GM19238 (cell line): ENCODE measurements around the gene ACP4.
"Not testable (repeated sequence)": the region's sequence is repeated elsewhere in the genome, so short reads cannot be mapped to it uniquely, and the experiment has no call there.

ENCODE experiments used
- DNase-seq: peaks from one replicate; pipeline ENCODE4 v3.0.0; 2011; ENCODE audit warnings: low spot score; ENCODE audit not compliant: insufficient read length

The ACP4 gene, protein sequence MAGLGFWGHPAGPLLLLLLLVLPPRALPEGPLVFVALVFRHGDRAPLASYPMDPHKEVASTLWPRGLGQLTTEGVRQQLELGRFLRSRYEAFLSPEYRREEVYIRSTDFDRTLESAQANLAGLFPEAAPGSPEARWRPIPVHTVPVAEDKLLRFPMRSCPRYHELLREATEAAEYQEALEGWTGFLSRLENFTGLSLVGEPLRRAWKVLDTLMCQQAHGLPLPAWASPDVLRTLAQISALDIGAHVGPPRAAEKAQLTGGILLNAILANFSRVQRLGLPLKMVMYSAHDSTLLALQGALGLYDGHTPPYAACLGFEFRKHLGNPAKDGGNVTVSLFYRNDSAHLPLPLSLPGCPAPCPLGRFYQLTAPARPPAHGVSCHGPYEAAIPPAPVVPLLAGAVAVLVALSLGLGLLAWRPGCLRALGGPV

DNA sequence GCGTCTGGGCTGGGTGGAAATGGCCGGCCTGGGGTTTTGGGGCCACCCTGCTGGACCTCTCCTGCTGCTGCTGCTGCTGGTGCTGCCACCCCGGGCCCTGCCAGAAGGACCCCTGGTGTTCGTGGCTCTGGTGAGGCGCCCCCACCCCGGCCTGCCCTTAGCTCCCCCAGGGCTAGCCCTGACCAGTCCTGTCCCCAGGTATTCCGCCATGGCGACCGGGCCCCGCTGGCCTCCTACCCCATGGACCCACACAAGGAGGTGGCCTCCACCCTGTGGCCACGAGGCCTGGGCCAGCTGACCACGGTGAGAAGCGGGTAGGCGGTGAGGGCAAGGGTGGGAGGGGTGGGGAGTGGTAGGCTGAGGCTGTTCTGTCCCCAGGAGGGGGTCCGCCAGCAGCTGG, at the start of gene ACP4:
ACP4 (plus strand) TSS at position 20 of the 400 bp plus-strand sequence; CDS start at position 20, 0 bp downstream.
- no peak for DNase-seq

DNA sequence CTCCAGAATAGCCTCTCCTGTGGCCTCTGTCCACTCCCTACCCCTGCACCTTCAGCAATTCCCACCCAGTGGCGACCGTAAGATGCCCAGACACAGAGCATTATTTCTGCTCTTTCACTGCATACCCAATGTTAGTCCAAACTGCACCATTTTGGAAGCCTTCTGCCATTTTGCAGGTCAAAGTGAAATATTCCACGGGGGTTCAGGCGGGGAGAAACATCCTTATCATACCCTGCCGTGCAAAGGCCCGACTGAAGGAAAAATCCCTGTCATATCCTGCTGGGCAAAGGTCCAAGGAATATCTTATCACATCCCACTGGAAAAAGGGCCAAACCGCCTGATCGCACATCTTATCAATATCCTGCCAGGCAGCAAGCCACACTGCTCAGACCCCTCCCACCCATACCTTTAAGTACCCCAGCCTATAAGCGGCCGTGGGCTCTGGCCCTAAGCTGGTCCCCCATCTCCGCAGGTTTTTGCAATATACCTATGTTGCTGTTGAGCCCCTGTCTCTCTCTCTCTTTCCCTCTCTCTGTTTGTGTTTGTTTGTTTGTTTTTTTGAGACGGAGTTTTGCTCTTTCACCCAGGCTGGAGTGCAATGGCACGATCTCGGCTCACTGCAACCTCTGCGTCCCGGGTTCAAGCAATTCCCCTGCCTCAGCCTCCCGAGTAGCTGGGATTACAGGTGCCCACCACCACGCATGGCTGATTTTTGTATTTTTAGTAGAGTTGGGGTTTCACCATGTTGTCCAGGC, 48.9 kb upstream of the ACP4 start:
- no peak for DNase-seq

DNA sequence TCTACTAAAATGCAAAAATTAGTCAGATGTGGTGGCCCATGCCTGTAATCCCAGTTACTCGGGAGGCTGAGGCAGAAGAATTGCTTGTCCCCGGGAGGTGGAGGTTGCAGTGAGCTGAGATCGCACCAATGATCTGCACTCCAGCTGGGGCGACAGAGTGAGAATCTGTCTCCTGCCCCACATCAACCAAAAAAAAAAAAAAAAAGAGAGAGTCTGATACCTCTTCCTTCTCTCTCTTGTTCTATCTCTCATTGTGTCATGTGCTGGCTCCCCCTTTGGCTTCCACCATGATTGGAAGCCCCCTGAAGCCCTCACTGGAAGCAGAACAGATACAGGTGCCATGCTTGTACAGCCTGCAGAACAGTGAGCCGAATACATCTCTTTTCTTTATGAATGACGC, 46.7 kb upstream of the ACP4 start:
- no peak for DNase-seq

DNA sequence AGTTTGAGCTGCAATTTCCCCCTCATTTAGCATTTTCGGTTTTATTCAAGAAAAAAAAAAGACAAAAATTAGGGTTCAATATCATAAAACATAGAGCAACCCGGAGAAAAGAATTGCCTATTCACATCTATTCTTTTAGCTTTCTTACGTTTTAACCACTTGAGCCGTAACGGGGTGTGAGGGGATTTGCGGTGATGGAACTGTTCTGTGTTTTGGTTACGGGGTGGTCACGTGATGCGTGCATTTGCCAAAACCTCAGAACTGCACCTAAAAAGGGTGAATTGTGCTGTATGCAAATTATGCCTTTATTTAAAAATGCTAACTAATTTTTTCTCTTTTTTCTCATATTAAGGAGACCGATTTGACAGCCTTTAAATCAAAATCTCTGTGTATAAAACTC, 45.0 kb upstream of the ACP4 start:
- no peak for DNase-seq

DNA sequence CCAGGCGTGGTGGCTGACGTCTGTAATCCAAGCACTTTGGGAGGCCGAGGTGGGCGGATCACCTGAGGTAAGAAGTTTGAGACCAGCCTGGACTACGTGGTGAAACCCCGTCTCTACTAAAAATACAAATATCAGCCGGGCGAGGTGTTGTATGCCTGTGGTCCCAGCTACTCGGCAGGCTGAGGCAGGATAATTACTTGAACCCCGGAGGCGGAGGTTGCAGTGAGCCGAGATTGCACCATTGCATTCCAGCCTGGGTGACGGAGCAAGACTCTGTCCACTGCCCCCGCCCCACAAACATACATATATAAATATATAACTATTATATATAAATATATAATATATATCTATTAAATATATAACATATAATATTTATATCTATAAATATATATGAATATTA, 43.1 kb upstream of the ACP4 start:
- DNase-seq: not testable (repeated sequence)

DNA sequence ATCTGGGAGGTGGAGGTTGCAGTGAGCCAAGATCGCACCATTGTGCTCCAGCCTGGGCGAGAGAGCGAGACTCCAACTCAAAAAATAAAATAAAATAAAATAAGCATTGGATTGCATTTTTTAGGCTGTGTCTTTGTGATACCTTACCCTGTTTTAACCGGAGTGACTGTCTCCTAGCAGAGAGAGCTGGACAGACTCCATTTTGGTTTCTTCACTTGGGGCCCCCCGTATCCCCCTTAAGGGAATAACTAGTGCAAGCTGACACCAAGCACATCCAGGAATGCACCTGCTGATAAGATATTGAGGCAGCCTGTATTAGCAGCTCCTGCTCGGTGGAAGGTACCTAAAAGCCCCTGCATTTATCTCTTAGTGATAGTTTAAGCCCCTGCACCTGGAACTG, 40.7 kb upstream of the ACP4 start:
- no peak for DNase-seq

DNA sequence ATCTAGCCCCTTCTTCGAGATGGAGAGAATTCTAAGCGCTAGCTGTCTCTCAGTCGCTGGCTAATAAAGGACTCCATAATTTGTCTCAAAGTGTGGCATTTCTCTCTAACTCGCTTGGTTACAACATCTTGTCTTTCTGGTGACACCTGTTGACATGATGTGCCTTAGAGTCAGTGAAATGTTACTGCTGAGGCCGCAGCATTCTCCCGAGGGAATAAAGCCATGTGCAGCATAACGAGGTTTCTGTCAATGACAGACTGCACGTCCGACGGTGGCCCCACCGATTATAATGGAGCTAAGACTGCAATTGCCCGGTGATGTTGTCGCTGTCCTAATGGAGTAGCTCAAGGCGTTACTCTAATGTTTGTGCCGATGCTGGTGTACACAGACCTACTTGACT, 40.2 kb upstream of the ACP4 start:
- DNase-seq: no peak

DNA sequence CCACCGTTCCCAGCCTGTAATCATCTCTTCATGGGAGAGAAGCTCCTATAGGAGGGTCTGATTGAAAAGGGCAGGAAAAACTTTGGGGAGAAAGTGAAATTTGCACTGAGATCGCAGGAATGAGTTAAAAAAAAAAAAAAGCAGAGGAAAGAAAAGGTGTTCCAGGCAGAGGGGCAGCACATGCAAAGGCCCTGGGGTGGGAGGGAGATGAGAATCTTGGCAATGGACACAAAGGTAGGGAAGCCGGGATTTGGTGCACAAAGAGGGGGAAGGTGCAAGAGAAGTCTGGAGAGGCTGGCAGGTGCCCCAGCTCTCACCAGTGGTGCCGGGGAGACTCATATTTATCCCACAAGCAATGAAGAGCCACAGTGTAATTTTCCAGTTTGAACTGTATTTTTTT, 36.3 kb upstream of the ACP4 start:
- DNase-seq: no peak

DNA sequence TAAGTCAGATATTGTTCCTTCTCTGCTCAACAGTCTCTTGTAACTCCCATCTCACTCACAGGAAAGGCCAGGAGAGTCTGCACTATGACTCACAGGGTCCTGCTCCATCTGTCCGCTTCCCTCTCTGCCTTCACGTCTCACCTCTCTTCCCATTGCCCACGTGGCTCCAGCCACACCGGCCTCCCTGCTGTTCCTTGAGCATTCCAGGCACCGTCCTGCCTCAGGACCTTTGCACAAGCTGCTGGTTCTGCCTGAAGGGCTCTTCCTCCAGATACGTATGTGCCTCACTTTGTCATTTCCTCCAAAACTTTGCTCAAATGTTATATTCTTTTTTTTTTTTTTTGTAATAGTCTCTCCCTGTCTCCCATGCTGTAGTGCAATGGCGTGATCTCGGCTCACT, 34.0 kb upstream of the ACP4 start:
- not testable (repeated sequence) for DNase-seq

DNA sequence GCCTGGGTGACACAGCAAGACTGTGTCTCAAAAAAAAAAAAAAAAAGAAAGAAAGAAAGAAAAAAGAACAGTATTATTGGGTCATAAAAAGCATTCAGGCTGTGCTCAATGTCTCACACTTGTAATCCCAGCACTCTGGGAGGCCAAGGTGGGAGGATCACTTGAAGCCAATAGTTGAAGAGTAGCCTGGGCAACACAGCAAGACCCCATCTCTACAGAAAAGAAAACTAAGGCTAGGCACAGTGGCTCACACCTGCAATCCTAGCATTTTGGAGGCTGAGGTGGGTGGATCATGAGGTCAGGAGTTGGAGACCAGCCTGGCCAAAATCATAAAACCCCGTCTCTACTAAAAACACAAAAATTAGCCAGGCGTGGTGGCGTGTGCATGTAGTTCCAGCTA, 32.6 kb upstream of the ACP4 start:
- not testable (repeated sequence) for DNase-seq

DNA sequence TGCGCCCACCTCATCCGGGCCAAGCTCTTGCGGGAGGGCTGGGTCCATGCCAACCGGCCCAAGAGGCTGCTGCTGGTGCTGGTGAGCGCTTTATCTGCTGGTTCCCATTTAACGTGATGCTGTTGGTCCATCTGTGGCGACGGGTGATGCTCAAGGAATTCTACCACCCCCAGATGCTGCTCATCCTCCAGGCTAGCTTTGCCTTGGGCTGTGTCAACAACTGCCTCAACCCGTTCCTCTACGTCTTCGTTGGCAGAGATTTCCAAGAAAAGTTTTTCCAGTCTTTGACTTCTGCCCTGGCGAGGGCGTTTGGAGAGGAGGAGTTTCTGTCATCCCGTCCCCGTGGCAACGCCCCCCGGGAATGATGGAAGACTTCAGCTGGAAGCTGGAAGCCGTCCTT, 31.1 kb upstream of the ACP4 start:
- not testable (repeated sequence) for DNase-seq

DNA sequence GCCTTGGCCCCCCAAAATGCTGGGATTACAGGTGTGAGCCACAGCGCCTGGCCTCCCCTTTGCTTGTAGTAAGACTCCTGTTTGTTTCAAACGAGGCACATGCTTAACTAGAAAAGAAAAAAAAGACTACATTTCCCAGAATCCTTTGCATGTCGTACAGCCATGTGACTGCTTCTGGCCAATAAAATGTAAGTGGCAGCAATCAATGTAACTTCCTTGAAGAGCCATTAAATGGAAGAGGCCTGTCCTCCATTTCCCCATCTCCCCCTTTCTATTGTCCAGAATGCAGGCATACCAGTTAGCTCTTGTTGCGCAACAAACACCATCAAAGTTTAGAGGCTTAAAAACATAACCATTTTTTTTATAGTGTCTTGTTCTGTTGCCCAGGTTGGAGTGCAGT, 30.3 kb upstream of the ACP4 start:
- no peak for DNase-seq

DNA sequence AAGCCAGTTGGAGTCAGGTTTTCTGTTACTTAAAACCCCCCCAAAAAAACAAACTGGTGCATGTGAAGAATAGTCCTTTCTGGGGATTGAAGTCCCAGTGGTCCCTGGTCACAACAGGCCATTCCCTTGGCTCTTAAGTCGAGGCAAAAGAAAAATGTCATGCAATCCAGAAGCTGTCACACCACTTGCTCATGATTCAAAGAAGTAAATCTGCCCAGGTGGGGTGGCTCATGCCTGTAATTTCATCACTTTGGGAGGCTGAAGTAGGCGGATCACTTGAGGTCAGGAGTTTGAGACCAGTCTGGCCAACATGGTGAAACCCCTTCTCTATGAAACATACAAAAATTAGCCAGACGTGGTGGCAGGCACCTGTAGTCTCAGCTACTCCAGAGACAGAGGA, 28.7 kb upstream of the ACP4 start:
- not testable (repeated sequence) for DNase-seq

DNA sequence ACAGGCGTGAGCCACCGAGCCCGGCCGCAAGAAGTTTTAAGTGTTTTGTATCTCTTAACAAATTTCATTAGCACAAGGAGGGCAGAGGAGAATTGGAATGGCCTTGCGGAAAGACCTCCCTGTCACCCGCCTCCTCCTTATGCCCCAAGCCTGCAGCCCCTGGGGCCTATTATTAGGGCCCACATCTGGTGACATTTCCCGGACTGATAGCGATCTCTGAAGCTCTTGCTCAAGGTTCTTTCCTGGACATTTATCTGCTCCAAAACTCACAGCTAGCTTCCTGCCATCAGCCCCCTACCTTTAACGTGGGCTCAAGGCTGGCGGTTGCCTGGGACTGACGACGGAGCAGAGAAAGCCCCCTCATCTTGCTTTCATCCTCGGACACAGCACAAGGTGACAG, 26.7 kb upstream of the ACP4 start:
- DNase-seq: not testable (repeated sequence)

DNA sequence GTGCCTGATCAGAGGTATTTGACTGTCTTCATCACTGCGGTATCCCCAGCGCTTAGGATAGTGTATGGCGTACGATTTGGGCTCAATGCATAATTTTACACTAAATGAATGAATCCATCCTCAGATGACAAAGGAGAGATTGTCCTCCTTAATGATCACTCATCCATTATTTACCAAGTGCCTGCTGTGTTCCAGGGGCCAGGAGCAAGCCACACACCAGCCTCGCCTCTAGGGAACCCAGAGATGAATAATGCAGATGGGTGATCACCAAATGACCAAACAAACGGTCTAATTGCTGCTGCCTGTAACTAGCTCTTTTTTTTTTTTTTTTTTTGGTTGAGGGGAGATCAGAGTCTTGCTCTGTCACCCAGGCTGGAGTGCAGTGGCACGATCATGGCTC, 25.8 kb upstream of the ACP4 start:
- no peak for DNase-seq

DNA sequence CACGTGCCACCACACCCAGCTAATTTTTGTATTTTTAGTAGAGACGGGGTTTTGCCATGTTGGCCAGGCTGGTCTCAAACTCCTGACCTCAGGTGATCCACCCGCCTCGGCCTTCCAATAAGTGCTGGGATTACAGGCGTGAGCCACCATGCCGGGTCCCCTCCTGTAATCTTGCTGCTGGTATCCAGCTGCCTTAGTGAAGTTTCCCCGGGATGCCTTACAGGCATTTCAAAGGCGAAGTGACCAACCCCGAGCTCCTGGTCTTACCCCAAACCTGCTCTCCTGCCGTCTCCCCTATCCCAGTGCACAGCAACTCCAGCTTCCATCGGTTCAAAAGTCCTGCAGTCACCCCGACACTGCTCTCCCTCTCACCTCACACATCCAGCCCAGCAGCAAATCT, 23.5 kb upstream of the ACP4 start:
- DNase-seq: not testable (repeated sequence)

DNA sequence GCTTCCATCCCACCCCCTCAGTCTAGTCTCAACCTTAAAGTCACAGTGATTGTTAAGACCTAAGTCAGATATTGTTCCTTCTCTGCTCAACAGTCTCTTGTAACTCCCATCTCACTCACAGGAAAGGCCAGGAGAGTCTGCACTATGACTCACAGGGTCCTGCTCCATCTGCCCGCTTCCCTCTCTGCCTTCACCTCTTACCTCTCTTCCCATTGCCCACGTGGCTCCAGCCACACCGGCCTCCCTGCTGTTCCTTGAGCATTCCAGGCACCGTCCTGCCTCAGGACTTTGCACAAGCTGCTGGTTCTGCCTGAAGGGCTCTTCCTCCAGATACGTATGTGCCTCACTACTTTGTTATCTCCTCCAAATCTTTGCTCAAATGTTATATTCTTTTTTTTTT, 23.0 kb upstream of the ACP4 start:
- DNase-seq: not testable (repeated sequence)

DNA sequence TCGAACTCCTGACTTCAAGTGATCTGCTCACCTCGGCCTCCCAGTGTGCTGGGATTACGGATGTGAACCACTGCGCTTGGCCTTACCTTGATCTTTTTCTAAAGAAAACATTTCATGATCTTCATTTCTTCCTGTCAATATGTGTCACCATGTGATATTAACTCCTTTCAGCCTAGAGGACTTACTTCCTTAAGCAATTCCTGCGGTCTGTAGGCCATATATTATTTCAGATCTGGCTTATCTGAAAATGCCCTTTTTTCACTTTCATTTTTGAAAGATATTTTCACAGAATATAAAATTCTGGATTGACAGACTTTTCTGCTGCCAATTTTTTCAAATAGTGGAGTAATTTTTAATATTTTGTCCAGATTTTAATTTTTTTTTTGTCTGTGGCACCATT, 21.9 kb upstream of the ACP4 start:
- DNase-seq: no peak

DNA sequence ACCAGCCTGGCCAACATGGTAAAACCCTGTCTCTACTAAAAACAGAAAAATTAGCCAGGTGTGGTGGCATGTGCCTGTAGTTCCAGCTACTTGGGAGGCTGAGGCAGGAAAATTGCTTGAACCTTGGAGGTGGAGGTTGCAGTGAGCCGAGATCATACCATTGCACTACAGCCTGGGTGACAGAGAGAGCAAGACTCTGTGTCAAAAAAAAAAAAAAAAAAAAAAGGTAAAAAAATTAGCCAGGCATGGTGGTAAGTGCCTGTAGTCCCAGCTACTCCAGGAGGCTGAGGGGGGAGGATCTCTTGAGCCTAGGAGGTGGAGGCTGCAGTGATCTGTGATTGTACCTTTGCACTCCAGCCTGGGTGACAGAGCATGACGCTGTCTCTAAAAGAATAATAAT, 20.1 kb upstream of the ACP4 start, which contains the start of gene GPR32:
GPR32 (plus strand) TSS at position 301 of the 400 bp plus-strand sequence. CDS start 137 bp downstream, outside the sequence.
- DNase-seq: not testable (repeated sequence)

DNA sequence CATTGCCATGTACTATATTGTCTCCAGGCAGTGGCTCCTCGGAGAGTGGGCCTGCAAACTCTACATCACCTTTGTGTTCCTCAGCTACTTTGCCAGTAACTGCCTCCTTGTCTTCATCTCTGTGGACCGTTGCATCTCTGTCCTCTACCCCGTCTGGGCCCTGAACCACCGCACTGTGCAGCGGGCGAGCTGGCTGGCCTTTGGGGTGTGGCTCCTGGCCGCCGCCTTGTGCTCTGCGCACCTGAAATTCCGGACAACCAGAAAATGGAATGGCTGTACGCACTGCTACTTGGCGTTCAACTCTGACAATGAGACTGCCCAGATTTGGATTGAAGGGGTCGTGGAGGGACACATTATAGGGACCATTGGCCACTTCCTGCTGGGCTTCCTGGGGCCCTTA, 19.3 kb upstream of the ACP4 start:
- DNase-seq: no peak

DNA sequence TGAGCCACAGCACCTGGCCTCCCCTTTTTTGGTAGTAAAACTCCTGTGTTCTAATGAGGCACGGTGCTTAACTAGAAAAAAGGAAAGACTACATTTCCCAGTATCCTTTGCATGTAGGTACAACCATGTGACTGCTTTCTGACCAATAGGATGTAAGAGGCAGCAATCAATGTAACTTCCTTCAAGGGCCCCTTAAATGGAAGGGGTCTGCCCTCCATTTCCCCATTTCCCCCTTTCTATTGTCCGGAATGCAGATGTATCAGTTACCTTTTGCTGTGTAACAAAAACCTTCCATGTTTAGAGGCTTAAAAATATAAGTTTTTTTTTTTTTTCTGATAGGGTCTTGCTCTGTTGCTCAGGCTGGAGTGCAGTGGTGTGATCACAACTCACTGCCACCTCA, 17.7 kb upstream of the ACP4 start:
- DNase-seq: no peak

DNA sequence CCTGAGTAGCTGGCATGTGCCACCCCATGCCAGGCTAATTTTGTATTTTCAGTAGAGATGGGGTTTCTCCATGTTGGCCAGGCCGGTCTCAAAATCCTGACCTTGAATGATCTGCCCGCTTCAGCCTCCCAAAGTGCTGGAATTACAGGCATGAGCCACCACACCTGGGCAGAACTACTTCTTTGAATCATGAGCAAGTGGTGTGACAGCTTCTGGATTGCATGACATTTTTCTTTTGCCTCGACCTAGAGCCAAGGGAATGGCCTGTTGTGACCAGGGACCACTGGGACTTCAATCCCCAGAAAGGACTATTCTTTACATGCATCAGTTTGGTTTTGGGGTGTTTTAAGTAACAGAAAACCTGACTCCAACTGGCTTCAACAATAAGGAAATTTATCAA, 17.3 kb upstream of the ACP4 start:
- not testable (repeated sequence) for DNase-seq

DNA sequence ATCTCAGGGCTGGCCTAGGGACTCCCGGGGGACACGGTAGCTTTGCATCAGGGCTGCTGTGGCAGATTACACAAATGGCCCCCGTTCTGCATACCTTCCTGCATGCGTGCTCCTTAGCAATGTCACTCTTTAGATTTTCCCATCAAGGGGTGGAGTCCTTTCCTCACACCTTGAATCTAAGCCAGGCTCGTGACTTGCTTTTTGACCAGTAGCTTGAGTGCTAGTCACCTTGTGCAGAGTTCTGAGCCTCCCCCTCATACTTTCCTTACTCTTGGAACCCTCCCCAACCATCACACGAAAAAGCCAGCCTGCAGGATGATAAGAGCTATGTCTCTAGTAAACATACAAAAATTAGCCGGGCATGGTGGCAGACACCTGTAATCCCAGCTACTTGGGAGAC, 16.8 kb upstream of the ACP4 start:
- not testable (repeated sequence) for DNase-seq
